Dedifferentiated amniotic fluid mesenchymal stem cell (primary cell): ENCODE measurements around the gene FRMD4A.
A peak's percentile ranks its signal among the peaks of the same experiment; 100 is the strongest.
"Not testable (repeated sequence)": the region's sequence is repeated elsewhere in the genome, so short reads cannot be mapped to it uniquely, and the experiment has no call there.

ENCODE experiments used
- DNase-seq: peaks from one replicate; pipeline ENCODE4 v3.0.0-alpha.2; 2016; ENCODE audit errors: extremely low spot score

Gene FRMD4A

GRCh38 chr10:13950543-13950939 lies 380.2 kb downstream of the FRMD4A start:
- no peak for DNase-seq

- peak; percentile 70 for DNase-seq
These were observed 380.7 kb downstream of the FRMD4A start for GRCh38 chr10:13949844-13950542.

GRCh38 chr10:13946209-13946460 lies 384.6 kb downstream of the FRMD4A start:
- no peak for DNase-seq

GRCh38 chr10:13945390-13946208 lies 385.1 kb downstream of the FRMD4A start:
- DNase-seq, result no peak

GRCh38 chr10:13944823-13945222 lies 385.9 kb downstream of the FRMD4A start:
- DNase-seq, result no peak

GRCh38 chr10:13943735-13944398 lies 386.9 kb downstream of the FRMD4A start:
- DNase-seq, result no peak

- no peak for DNase-seq
These were observed 388.7 kb downstream of the FRMD4A start for GRCh38 chr10:13942035-13942434.

- DNase-seq, result no peak
These were observed 391.3 kb downstream of the FRMD4A start for GRCh38 chr10:13939391-13939790.

- DNase-seq, result peak; percentile 25
These were observed 391.8 kb downstream of the FRMD4A start for GRCh38 chr10:13938950-13939349.

GRCh38 chr10:13936826-13937225 lies 393.9 kb downstream of the FRMD4A start:
- no peak for DNase-seq

- DNase-seq, result no peak
These were observed 400.6 kb downstream of the FRMD4A start for GRCh38 chr10:13930120-13930519.

GRCh38 chr10:13928451-13928850 lies 402.3 kb downstream of the FRMD4A start:
- no peak for DNase-seq

- no peak for DNase-seq
These were observed 404.5 kb downstream of the FRMD4A start for GRCh38 chr10:13925971-13926780.

- peak; percentile 79 for DNase-seq
These were observed 406.5 kb downstream of the FRMD4A start for GRCh38 chr10:13924040-13924725.

GRCh38 chr10:13922586-13922985 lies 408.1 kb downstream of the FRMD4A start:
- peak; percentile 40 for DNase-seq

GRCh38 chr10:13921941-13922340 lies 408.8 kb downstream of the FRMD4A start:
- no peak for DNase-seq

- not testable (repeated sequence) for DNase-seq
These were observed 409.6 kb downstream of the FRMD4A start for GRCh38 chr10:13921131-13921530.

- DNase-seq, result no peak
These were observed 410.3 kb downstream of the FRMD4A start for GRCh38 chr10:13920465-13920864.

GRCh38 chr10:13920031-13920430 lies 410.7 kb downstream of the FRMD4A start:
- no peak for DNase-seq

- no peak for DNase-seq
These were observed 412.9 kb downstream of the FRMD4A start for GRCh38 chr10:13917791-13918190.

- DNase-seq, result no peak
These were observed 414.3 kb downstream of the FRMD4A start for GRCh38 chr10:13916384-13916947.
